GM12872 (cell line): ENCODE data around the gene ZNF740.

Experiments
- TF ChIP-seq, protein P1 (sequence below): IDR thresholded peaks from 3 replicates; pipeline ENCODE4 v1.5.1; 2011; ENCODE audit warnings: low read depth, mild to moderate bottlenecking, low read length, moderate library complexity; ENCODE audit not compliant: insufficient read depth

The ZNF740 gene

DNA sequence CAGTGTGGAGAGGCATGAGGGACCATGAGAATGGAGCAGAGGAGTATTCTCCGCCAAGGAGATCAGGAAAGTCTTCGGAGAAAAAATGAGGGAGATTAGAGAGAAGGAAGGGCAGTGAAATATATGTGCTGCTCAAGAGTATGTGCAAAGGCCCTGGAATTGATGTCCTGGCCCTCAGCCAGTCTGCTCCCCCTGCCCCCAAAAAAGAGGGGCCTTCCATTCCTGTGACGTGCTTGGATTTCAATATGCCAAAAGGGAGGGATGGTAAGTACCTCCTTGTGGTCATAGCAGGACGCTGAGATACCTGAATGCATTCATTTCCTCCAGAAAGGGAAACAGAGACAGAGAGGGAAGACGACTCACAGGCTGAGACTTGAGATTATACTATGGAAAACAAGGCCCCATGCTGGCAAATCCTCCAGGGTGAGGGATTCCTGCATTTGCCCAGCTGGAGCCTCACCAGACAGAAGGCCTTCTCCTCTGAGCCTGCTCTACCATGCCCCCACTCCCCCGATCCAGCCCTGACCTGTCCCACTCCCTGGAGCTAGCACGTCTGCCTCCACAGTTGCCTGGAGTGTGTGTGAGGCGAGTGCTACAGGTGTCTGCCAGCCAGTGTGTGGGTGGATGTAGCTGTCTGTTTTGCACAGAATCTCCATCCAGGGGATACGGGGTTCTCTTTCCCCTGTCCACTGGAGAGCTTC is 55.4 kb downstream of the ZNF740 start:
- TF ChIP-seq, protein P1, sequence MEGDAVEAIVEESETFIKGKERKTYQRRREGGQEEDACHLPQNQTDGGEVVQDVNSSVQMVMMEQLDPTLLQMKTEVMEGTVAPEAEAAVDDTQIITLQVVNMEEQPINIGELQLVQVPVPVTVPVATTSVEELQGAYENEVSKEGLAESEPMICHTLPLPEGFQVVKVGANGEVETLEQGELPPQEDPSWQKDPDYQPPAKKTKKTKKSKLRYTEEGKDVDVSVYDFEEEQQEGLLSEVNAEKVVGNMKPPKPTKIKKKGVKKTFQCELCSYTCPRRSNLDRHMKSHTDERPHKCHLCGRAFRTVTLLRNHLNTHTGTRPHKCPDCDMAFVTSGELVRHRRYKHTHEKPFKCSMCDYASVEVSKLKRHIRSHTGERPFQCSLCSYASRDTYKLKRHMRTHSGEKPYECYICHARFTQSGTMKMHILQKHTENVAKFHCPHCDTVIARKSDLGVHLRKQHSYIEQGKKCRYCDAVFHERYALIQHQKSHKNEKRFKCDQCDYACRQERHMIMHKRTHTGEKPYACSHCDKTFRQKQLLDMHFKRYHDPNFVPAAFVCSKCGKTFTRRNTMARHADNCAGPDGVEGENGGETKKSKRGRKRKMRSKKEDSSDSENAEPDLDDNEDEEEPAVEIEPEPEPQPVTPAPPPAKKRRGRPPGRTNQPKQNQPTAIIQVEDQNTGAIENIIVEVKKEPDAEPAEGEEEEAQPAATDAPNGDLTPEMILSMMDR, result no peak

DNA sequence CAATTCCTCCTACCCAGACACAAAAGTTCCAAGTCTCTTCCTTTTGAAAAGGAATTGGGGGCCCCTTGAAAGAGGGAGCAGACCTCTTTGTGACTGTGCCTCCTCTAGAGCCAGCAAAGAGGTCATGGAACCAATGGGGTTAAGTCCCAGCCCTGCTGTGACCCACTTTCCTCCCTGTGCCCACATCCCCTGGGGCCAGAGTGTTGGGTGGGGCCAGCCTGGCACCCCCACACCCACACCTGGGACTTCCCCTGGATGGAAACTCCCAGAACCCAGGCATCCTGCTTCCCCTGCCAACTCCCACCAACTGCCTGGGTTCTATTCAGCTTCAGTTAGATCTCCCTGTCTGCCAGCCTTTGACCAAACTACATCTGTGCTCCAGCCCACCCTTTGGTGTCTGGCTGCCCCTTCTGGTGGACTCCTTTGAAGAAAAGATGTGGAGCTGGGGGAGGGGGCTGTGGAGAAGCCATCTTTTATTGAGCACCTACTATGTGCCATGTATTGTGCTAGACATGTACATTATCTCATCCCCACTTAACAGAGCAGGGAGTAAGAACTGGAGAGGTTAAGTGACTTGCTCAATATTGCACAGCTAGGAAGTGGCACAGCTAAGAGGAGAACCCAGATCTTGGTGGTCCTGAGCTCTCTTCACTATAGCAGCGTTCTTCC is 56.1 kb downstream of the ZNF740 start:
- TF ChIP-seq, protein P1, result no peak

DNA sequence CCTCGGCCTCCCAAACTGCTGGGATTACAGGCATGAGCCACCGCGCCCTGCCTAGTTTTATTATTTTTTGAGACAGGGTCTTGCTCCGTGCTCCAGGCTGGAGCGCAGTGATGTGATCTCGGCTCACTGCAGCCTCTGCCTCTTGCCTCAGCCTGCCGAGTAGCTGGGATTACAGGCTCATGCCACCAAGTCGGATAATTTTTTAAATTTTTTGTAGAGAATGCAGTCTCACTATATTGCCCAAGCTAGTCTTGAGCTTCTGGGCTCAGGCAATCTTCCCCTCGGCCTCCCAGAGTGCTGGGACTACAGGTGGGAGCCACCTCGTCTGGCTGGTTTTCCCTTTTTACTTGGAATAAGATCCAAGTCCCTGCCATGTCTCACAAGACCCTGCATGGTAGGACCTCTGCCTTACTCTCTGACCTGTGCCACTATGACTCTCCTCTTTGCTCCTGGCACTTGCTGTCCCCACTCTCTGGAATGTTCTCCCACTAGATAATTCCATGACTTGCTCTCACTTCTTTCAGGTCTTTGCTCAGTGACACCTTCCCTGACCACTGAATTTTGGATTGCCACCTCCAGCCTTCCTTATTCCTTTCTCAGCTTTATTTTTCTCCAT is 59.2 kb downstream of the ZNF740 start:
- TF ChIP-seq, protein P1, result no peak

DNA sequence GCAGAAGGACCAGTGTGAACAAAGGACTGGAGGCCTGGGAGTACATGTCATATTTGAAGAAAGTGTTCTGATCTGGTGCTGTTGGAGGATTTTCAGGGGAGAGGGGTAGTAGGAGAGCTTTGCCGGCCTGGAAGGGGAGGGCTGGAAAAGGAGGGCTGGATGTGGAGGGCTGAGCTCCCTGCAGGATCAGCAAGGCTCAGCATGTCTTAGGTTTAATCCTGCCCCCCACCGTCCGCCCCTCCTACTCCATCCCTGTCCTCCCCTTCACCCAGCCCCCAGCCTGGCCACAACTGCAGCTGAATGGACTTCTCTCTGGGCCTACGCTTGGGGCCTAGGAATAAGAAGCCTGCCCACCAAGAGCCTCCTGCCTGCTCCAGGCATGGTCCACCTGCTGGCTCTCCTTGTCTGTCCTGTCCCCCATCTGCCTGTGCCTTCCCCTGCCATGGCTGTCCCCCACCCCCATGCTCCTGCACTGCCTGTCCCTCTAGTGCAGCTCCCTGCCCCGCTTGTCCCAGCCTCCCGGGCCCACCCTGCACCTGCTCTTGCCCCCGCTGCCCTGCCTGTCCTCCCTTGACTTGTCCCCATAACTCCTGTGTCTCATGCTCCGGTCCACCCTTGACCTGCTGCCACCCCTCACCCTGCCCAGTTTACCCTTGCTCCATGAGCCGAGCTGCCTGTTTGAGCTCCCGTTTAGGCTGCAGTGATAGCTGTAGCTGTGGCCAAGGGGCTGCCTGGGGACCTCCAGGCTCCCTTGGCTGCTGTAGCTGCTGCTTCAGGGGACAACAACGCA is 61.3 kb downstream of the ZNF740 start:
- TF ChIP-seq, protein P1, result no peak

DNA sequence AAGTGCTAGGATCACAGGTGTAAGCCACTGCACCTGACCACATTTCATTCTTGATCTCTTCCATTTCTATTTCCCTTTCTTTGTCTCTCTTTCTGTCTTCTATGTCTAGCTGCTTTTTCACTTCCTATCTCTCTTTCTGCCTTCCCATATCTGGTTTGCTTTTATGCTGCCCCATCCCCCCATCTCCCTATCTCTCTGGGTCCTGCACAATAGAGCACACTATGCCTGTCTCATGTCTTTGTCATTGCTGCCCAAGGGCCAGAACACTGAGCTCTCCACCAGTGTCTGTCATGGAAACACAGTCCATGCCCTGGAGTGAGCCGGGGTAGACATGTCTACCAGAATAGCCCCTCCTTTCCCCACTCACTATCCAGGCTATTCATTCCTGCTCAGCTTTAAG is 63.8 kb downstream of the ZNF740 start:
- TF ChIP-seq, protein P1, result no peak
